GM23248 (cell line): ENCODE results near the gene QRFPR.

Source experiments
- EZH2 ChIP-seq: fragments of 200-600 bp; sonication (generic); IDR thresholded peaks from 2 replicates; pipeline ENCODE4 v1.6.1; 2018; ENCODE audit warnings: antibody characterized with exemption, mild to moderate bottlenecking; ENCODE audit not compliant: insufficient read depth, poor library complexity, severe bottlenecking
- EZH2phosphoT487 ChIP-seq: fragments of 200-600 bp; sonication (generic); IDR thresholded peaks from 2 replicates; pipeline ENCODE4 v1.6.1; 2018; ENCODE audit warnings: antibody characterized with exemption, moderate library complexity, mild to moderate bottlenecking, low read depth; ENCODE audit not compliant: insufficient read depth

GRCh38 chr4:121336706-121337105 is 44.1 kb downstream of the QRFPR start:
- no peak for TF ChIP-seq EZH2
- TF ChIP-seq EZH2phosphoT487 = no peak
